ENCODE measurements around the gene CRIM1.
A peak's percentile ranks its signal among the peaks of the same experiment; 100 is the strongest.

Gene CRIM1

DNA sequence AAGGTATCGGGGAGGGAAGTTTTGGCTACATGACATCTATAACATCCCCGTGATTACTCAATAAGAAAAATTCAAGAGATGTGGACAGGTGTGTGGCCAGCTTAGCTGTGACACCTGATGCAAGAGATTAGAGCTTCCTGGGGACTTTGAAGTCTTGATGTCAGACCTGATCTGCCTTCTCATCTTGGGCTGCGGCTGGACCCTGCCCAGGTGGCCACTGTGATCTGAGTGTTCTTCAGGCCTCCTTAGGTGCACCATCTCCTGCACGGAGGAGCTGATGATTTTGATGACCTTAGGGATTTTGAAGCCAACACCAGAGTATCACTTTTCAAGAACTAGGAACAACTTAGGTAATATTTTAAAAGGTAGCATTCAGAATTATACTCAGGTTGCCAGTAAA, 128.9 kb downstream of the CRIM1 start:
- no peak for TF ChIP-seq CREB1 (IDR thresholded peaks at IDR 0.05; ENCODE audit: low read depth)
- TF ChIP-seq, protein P1, sequence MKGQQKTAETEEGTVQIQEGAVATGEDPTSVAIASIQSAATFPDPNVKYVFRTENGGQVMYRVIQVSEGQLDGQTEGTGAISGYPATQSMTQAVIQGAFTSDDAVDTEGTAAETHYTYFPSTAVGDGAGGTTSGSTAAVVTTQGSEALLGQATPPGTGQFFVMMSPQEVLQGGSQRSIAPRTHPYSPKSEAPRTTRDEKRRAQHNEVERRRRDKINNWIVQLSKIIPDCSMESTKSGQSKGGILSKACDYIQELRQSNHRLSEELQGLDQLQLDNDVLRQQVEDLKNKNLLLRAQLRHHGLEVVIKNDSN (IDR thresholded peaks at IDR 0.05): no peak
- TF ChIP-seq YY1 (IDR thresholded peaks at IDR 0.05; ENCODE audit: low read depth): no peak
- TF ChIP-seq ZBTB7A (IDR thresholded peaks at IDR 0.05; ENCODE audit: low read depth): no peak
- no peak for TF ChIP-seq TAF1 (IDR thresholded peaks at IDR 0.05; ENCODE audit: low read depth)
- TF ChIP-seq CEBPB (IDR thresholded peaks at IDR 0.05): no peak
- TF ChIP-seq EGR1 (IDR thresholded peaks at IDR 0.05): no peak
- TF ChIP-seq RAD21 (IDR thresholded peaks at IDR 0.05; ENCODE audit: low read depth): no peak
- TF ChIP-seq, protein P2, sequence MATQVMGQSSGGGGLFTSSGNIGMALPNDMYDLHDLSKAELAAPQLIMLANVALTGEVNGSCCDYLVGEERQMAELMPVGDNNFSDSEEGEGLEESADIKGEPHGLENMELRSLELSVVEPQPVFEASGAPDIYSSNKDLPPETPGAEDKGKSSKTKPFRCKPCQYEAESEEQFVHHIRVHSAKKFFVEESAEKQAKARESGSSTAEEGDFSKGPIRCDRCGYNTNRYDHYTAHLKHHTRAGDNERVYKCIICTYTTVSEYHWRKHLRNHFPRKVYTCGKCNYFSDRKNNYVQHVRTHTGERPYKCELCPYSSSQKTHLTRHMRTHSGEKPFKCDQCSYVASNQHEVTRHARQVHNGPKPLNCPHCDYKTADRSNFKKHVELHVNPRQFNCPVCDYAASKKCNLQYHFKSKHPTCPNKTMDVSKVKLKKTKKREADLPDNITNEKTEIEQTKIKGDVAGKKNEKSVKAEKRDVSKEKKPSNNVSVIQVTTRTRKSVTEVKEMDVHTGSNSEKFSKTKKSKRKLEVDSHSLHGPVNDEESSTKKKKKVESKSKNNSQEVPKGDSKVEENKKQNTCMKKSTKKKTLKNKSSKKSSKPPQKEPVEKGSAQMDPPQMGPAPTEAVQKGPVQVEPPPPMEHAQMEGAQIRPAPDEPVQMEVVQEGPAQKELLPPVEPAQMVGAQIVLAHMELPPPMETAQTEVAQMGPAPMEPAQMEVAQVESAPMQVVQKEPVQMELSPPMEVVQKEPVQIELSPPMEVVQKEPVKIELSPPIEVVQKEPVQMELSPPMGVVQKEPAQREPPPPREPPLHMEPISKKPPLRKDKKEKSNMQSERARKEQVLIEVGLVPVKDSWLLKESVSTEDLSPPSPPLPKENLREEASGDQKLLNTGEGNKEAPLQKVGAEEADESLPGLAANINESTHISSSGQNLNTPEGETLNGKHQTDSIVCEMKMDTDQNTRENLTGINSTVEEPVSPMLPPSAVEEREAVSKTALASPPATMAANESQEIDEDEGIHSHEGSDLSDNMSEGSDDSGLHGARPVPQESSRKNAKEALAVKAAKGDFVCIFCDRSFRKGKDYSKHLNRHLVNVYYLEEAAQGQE (IDR thresholded peaks at IDR 0.05; ENCODE audit: low read depth): no peak
- TF ChIP-seq MAX (IDR thresholded peaks at IDR 0.05): no peak
- no peak for TF ChIP-seq NFIC (IDR thresholded peaks at IDR 0.05)
- TF ChIP-seq TEAD4 (IDR thresholded peaks at IDR 0.05): no peak
- no peak for TF ChIP-seq FOXM1 (IDR thresholded peaks at IDR 0.05; ENCODE audit: borderline replicate concordance, low read depth)

GRCh38 chr2:36485521-36485920, 129.9 kb downstream of the CRIM1 start:
- no peak for TF ChIP-seq EGR1 (IDR thresholded peaks at IDR 0.05)
- no peak for TF ChIP-seq TAF1 (IDR thresholded peaks at IDR 0.05; ENCODE audit: low read depth)

DNA sequence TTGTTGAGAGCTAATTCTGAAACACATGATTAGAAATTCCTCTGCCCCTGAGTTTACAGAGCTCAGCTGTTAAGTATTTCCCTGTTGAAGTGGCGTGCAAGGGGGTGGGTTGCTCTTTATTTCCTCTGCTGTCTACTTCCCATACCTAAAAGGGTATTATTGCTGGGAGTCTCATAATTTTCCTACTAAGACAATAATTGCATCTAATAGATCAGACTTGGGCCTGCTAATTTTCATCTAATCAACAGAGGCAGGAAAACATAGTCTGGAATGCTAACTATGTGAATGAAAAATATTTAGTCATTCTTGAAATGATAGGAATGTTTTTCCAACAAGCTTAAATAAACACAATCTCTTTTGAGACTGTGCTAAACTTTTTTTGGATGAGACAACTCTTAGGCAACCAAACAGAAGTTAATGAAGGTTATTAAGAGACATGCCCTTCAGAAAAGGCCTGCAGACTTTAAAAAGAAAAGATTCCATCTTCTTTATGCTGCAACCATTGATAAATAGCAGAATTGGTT, 131.0 kb downstream of the CRIM1 start:
- TF ChIP-seq TEAD4 (IDR thresholded peaks at IDR 0.05) (peak; percentile 90), TAF1 (IDR thresholded peaks at IDR 0.05; ENCODE audit: low read depth) (no peak)
- TF ChIP-seq, protein P2 (IDR thresholded peaks at IDR 0.05; ENCODE audit: low read depth): no peak

DNA sequence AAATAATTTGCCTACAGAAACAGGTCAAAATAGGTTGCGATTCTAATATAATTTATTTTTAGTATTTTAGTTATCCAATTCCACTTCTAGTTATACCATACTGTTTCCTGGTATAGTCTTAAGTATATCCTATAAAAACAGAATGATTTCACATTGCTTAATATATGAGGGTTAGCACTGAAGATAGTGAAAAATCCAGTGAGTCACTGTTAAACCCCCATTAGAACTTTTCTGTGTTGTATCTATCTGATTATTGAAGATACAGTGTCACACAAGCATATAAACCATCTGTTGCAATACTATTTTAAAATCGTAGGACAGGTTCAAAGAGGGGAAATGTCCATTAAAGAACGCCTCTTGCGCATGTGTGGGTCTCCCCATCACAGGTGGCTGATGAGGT, 132.4 kb downstream of the CRIM1 start:
- no peak for TF ChIP-seq FOXM1 (IDR thresholded peaks at IDR 0.05; ENCODE audit: borderline replicate concordance, low read depth)
- no peak for TF ChIP-seq TAF1 (IDR thresholded peaks at IDR 0.05; ENCODE audit: low read depth)
- TF ChIP-seq EGR1 (IDR thresholded peaks at IDR 0.05): no peak

- TF ChIP-seq ZBTB7A (IDR thresholded peaks at IDR 0.05; ENCODE audit: low read depth) (no peak), EGR1 (IDR thresholded peaks at IDR 0.05) (no peak), MAX (IDR thresholded peaks at IDR 0.05) (no peak), TEAD4 (IDR thresholded peaks at IDR 0.05) (no peak), RAD21 (IDR thresholded peaks at IDR 0.05; ENCODE audit: low read depth) (no peak), FOXM1 (IDR thresholded peaks at IDR 0.05; ENCODE audit: borderline replicate concordance, low read depth) (no peak)
Observed at GRCh38 chr2:36489281-36489680, 133.7 kb downstream of the CRIM1 start.

DNA sequence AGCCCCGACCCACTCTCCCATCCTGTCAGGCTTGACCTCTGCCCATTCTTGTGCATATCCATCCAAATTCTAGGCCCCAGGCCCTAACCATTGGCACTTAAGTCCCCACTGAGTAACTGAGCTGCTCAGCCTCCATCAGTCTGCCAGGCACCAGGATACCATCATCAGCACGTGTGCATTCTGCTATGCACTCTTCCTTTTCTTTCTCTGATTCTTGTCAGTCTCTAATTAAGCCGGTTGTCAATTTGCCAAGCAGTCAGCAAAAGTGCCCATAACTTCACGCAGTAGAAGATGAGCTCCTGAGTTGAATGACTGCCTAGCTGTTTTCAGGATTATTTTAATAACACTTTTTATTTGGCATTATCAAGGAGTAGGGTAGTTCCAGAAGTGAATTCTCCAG, 135.2 kb downstream of the CRIM1 start:
- TF ChIP-seq, protein P1 (IDR thresholded peaks at IDR 0.05): no peak
- TF ChIP-seq RAD21 (IDR thresholded peaks at IDR 0.05; ENCODE audit: low read depth) (no peak), EGR1 (IDR thresholded peaks at IDR 0.05) (no peak), TEAD4 (IDR thresholded peaks at IDR 0.05) (no peak), EP300 (IDR thresholded peaks at IDR 0.05; ENCODE audit: borderline replicate concordance) (no peak)

- TF ChIP-seq, protein P1 (IDR thresholded peaks at IDR 0.05): no peak
- TF ChIP-seq YY1 (IDR thresholded peaks at IDR 0.05; ENCODE audit: low read depth) (no peak), CREB1 (IDR thresholded peaks at IDR 0.05; ENCODE audit: low read depth) (no peak), ZBTB7A (IDR thresholded peaks at IDR 0.05; ENCODE audit: low read depth) (no peak), TCF12 (IDR thresholded peaks at IDR 0.05; ENCODE audit: low read depth) (no peak), EP300 (IDR thresholded peaks at IDR 0.05; ENCODE audit: borderline replicate concordance) (no peak), CEBPB (IDR thresholded peaks at IDR 0.05) (no peak), RAD21 (IDR thresholded peaks at IDR 0.05; ENCODE audit: low read depth) (no peak), NFIC (IDR thresholded peaks at IDR 0.05) (no peak)
Observed at GRCh38 chr2:36492216-36492945, 136.8 kb downstream of the CRIM1 start.
